NCI-H128 (cell line): ENCODE data around the gene COMP.
"Not testable (repeated sequence)": the region's sequence is repeated elsewhere in the genome, so short reads cannot be mapped to it uniquely, and the experiment has no call there.

Source experiments
- DNase-seq: peaks from one replicate; lab custom pipeline; 2025; ENCODE audit not compliant: unreplicated experiment; lab: John Stamatoyannopoulos, UW

The COMP gene

DNA sequence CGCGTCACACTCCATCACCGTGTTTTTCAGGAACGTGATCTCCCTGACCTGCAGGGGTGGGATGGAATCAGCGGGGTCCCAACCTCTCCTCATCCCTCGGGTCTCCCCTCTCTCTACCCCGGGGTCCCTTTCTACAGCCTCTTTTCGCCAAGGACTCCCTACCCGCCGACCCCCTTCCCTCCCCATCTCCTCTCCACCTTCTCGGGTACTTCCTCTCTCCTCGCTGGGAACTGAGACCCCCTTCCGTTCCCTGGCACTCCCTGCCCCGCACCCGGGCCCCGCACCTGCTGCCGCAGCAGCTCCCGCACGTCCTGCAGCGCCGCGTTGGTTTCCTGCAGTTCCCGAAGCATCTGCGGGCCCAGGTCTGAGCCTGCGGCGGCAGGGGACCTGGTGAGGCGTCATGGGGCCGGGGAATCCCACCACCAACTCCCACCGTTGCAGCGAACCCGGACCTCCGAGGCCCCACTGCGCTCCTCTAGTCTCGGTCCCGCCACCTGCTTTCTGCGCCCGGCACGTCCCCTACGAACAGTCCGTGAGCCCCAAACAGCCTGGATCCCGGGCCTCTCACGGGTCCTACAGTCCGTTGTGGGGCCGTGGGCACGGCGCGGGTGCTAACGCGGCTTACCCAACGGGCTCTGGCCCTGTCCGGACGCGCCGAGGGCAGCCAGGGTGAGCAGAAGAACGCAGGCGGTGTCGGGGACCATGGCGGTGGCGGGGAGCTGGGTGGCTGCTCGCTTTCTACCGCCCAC is at the start of gene COMP:
Gene COMP (minus strand): TSS at position 740 of the 749 bp plus-strand sequence. CDS start 36 bp downstream, at position 704.
- no peak for DNase-seq

DNA sequence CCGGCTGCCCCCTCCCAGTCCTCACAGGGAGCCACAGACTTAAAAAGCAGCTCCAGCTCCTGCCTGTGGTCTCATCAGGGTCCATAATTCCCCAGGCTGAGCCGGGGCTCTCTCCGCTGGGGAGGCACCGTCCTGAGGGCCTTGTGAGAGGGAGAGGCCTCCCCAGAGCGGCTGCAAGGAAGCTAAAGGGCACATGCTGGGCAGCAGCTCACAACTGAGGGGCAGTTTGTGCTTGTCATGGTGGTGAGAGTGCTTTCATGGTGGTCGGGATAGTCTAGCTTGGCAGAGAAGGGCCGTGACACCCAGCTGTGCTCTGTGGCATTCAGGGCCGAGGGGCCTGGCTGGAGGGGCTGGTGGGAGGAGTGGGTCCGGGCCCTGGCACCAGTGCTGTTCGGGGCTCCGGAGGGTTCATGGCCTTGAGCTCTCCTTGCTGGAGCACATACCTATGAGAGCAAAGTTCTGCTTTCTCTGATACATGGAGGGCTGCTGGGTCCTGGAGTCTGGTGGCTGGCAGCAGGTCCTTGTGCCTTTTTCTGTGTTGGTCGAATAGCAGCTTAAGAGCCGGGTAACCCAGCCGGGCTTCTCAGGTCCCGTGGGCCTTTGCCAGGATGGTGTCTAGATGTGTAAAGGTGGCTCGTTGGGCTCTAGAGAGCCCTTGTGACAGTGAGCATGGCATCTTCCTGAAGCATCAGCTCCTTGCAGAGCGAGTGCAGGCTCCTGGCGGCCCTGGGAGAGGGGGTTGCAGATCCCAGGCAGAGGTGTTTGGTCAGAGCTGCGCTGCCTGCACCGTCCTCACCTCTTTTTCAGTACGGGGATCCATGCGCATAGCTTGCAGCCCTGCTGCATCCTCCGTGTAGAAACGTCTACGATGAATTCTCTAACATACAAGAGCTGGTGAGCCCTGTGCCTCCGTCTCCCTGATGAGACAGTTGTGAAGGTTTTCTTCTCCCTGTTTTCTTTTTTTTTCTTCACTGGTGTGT is 49.5 kb upstream of the COMP start:
- no peak for DNase-seq

DNA sequence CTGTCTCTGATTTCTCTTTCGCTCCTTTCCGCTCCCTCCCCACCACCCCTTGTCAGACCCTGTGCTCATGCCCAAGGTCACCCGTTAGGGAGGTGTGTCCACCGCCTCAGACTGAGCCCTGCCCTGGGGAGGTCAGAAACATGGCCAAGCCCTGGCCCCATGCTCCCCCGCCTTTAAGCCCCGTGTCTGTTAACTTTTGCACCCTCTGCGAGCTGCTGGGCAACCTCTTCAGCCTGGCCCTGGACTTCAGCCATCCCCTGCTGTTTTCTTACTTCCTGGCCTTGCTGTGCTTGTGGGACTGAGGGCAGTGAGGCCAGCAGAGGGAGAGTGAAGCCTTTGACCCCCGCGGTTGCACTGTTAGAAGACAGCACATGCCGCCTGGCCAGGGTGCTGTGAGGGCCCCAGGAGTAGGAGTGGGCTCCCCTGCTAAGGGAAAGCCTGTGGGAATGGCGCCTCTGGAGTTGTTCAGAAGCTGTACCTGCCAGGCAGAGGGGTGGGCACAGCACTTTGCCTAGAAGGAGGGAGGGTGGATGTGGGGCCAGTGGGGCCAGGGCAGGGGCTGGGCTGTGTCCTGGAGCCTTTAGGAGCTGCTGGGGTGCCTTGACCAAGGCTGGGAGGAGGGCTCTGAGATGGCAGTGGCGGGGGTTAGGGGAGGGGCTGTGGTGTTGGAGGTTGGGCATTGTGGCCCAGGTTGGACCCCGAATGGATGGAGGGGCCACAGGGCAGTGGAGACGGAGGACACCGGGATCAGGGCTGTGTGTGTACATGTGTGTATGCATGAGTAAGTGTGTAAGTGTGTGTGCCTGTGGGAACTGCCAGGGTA is 48.6 kb upstream of the COMP start:
- no peak for DNase-seq

DNA sequence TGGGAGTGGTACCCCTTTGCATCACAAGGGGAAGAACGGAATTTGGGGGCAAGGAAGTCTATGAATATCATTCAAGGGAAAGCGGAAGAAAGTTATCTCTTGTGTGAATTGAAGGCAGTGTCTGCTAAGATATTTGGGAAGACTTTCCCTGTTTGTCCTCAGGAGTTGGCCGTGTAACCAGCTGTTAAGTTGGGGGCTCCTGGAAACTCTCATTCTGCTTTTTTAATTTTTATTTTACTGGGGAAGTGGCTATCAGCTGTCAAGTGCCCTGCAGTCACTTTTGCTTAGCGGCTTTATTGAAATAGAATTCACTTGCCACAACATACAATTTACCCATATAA is 43.5 kb upstream of the COMP start:
- no peak for DNase-seq

DNA sequence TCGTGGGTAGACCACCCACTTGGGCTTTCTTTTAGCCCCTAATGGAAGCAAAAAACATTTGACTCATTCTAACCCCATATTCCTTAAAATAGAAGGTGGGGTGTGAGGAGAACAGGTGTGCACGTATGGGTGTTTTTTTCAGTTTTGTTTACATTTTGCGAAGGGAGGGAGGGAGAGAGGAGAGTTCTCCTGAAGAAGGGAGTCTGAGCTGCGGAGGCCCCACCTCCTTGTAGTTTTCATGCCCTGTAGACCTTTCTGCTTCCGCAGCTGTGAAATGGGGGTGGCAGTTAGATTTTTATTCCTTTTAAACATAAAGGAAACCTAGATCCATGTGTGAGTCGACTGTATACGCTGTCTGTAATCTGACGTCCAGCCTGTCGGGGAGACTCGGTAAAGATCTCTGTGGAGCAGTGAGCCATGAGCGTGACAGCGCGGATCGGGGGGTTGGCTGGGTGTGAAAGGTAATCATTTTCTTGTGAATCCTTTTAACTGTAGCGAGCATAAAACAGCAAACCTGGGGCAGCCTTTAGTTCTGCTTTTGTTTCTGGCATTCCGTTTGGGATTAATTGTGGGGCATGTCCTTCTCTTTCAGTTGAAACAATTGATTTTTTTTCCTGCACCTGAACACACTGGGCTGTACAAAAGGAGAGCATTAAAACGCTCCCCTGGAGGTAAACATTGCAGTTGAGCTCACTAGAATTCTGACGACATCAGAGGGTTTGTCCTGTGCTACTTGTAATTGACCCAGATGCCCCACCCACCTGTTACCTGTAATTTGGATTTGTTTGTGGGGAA is 42.9 kb upstream of the COMP start:
- no peak for DNase-seq

DNA sequence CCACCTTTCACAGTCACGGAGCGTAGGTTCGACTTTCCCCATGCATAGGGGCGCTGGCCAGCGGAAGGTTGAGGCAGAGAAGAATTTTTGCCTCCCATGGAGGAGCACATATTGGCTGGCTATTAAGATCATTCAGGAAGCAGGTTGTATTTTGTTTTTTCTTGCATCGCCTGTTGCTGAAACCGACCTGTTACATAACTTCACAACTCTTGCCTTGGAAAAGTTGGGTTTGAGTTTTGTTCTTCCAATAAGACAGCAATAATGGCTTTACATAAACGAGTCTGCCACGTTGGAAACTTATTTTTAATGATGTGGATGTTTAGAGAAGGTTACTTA is 42.0 kb upstream of the COMP start:
- DNase-seq, result no peak

DNA sequence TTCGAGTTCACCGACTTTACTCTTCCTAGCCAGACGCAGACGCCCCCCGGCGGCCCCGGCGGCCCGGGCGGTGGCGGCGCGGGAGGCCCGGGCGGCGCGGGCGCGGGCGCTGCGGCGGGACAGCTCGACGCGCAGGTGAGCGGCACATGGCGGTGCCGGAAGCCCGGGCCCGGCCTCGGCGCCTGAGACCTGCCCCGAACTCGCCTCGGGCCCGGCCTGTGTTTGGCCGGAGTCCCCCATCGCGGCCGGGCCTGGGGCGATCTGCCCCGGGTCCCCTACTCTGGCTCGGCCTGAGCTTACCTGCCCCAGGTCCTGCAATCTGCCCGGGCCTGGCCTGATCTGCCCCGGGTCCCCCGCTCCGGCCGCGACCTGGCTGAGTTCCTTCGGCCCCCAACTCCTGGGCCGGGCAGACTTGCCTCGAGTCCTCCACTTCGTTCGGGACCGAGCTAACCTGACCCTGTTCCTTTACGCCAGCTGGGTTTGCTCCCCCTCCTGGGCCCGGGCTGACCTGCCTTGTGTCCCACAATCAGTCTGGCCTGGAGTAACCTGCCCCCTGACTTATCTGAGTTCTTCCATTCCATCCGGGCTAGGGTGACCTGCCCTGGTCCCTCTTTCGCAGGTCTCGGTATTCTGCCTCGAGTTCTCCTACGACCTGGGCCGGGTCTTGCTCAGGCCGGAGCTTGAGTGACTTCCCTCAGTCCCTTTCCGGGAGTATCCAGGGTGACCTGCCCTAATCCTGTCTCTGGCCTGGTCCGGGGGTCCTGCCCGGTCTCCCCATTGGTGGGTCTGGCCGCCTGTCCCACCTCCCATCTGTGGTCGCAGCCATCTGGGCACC is 41.4 kb upstream of the COMP start:
- no peak for DNase-seq

DNA sequence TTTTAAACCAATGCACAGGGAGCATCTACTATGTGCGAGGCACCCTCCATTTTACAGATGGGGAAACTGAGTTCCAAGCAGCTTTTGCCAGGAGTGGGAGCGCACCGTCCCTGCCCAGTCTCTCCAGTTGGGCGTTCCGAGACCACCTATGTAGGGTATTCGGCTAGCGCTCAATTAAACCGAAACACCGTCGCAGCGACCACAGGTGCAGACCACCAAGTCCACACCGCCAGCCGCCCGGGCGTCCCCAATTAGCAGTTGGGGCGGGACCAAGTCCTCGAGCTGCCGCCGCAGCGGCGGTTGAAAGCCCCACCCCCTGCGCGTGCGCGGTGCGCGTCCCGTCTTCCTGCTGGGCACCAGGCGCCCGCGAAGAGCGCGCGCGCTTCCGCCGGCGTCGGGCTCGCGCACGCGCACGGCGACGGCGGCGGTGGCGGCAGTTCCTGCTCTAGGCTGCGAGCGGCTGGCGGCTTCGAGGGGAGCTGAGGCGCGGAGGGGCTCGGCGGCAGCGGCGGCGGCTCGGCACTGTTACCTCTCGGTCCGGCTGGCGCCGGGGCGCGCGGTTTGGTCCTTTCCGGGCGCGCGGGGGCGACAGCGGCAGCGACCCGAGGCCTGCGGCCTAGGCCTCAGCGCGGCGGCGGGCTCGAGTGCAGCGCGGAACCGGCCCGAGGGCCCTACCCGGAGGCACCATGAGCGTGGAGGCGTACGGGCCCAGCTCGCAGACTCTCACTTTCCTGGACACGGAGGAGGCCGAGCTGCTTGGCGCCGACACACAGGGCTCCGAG is 40.6 kb upstream of the COMP start, which contains the start of gene UPF1:
Gene UPF1 (plus strand): TSS at position 436 of the 782 bp plus-strand sequence. CDS start 251 bp downstream, at position 687.
- peak; percentile 90 for DNase-seq

DNA sequence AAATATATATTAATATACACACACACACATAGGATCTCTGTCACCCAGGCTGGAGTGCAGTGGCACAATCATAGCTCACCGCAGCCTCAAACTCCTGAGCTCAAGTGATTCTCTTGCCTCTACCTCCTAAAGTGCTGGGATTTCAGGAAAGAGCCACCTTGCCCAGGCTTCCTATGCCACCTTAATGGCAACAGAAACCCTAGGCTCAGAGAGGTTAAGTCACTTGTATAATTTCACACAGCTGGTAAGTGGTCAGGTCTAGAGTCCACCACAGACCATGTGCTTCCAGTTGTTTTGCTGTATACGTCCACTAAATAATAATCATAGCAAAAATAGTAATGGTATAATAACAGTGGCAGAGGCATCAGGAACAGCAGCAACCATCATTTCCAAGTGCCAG is 39.4 kb upstream of the COMP start:
- no peak for DNase-seq

DNA sequence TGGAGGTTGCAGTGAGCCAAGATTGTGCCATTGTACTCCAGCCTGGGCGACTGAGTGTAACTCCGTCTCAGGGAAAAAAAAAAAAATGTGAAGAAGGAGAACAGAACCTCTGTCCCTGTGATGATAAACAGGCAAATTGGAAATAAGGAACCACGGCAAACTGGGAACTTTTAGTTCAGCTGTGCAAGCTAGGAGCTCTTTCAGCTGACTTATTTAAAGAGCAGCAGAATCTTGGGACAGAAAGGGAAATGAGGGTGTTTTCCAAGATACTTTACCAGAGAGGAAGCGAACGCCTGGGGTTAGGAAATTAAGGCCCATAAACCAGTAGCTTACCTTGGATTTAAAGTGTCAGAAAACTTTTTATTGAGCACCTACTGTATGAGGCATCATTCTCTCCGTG is 37.7 kb upstream of the COMP start:
- DNase-seq, result no peak

DNA sequence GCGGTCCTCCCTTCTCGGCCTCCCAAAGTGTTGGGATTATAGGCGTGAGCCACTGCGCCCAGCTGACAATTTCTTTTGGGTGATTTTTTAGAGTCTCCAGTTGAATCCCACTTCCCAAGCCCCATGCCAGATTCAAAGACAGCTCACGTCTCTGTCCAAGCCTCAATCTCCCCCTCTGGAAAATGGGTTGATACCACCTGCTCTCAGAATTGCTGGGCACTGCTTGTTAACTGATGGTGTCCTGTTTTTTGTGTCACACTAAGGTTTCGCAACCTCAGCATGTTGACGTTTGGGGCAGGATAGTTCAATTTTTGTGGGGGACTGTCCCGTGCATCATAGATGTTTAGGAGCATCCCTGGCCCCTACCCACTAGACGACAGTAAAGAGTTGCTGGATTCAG is 26.5 kb upstream of the COMP start:
- DNase-seq, result no peak

DNA sequence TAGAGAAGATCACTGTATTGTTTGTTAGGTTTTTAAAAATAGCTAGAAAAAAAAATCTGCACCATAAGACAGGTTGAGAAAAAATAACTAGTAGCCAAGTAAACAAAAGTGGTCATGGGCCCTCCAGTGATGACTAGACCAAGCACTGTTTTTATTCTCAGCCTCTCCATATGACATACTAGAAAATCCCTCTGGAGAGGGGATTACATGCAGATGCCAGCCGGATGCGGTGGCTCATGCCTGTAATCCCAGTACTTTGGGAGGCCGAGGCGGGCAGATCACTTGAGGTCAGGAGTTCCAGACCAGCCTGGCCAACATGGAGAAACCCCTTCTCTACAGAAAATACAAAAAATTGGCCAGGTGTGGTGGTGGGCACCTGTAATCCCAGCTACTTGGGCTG is 25.5 kb upstream of the COMP start:
- DNase-seq, result not testable (repeated sequence)

DNA sequence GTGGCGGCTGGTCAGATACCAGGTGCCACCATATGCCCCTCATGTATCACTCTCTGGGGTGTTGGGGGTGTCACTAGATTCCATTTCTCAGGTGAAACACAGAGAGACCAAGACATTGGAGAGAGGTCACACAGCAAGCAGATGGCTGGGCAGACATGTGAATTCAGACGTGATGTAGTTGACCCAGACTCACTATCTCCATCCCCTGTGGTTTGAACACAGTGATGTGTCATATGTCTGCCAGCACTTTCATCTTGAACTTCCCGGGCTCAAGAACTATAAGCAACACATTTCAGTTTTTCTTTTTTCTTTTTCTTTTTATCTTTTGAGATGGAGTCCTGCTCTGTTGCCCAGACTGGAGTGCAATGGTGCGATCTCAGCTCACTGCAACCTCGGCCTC is 24.6 kb upstream of the COMP start:
- no peak for DNase-seq

DNA sequence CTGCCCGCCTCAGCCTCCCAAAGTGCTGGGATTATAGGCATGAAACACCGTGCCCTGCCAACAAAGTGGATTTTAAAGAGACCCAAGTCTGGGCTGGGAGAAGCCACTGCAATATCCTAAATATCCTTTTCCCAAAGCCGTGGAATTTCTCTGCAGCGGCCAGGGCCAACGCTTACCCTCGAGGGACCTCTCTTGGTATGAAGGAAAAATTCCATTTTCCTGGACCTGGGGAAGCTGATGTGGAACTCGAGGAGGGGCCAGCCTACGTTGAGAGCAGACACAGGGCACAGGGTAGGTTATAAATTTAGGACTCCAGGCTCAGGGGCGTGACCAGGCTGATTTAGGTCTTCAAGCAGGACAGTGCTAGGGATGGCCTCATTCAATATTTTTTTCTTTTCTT is 23.0 kb upstream of the COMP start:
- no peak for DNase-seq

DNA sequence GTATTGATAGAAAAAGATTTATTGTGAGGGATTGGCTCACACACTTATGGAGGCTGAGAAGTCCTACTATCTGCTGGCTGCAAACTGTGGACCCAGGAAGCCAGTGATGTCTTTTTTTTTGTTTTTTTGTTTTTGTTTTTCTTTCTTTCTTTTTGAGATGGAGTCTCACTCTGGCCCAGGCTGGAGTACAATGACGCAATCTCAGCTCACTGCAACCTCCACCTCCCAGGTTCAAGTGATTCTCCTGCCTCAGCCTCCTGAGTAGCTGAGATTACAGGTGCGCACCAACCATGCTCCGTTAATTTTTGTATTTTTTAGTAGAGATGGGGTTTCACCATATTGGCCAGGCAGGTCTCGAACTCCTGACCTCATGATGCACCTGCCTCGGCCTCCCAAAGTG is 20.5 kb upstream of the COMP start:
- DNase-seq, result not testable (repeated sequence)

DNA sequence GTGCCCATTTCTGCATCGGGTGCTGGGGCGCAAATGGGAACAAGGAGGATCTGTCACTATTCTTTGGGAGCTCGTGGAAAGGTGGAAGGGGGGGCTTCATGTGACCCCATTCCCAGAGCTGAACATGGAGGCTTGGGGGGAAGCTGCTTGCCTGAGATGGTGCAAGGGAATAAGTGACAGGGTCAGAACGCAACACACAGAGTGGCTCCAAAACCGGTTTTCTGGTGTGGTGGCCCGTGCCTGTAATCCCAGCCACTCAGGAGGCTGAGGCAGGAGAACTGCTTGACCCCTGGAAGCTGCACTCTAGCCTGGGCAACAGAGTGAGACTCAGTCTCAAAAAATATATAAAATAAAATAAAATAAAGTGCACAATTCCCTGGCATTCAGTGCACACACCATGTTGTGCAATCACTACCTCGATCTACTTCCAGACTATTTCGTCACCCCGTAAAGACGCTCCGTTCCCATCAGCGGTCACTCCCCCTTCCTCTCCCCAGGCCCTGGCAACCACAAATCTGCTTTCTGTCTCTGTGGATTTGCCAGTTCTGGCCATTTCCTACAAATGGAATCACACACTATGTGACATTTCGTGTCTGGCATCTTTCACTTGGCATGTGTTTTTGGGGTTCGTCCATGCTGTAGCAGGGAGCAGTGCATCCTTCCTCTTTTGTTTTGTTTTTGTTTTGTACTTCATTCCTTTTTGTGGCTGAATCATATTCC is 18.2 kb upstream of the COMP start:
- DNase-seq, result no peak

DNA sequence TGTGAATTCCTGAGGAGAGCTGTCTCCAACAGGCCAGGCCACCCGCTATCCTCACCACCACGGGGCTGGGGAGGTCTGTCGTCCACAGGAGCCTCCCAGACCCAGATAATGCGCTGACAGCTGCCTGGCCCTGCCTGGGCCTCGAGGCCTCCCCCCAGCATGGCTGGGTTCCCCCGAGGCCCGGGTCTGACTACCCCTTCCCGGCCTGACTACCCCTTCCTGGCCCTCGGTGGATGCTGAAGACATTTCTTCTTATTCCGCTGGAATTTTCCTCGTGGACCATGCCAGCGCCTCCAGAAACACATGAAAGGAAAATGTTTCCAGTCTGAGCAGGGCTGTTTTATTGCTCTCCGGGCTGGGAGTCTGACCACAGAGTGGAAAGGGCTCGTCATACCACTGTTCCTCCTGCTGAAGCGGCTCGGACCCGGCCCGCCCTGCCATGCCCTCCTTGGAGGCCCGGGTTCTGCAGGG is 16.8 kb upstream of the COMP start:
- DNase-seq, result no peak

DNA sequence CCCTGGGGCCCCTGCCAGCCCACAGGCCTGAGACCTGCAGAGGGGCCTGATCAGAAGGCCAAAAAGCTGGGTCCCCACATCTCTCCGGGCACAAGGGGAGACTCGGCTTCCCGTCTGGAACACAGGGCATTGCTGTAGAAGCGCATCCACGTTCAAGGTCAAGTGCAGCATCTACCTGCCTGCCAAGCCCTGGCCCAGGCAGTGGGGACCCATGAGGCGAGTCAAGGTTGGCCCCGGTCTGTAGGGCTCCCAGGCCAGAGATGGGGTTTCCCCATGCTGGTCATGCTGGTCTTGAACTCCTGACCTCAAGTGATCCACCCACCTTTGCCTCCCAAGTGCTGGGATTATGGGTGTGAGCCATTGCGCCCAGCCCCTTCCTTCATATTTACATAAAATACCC is 13.5 kb upstream of the COMP start:
- no peak for DNase-seq
